HepG2 (cell line): ENCODE data around the gene ACO1. TPM values are rescaled to one million over a fixed set of nuclear protein-coding genes. Genes with fewer than 3 reads are reported as not detected.

Experiments used
- KAT7 ChIP-seq: IDR thresholded peaks from 2 replicates; pipeline ENCODE4 v1.6.1; 2018; ENCODE audit warnings: borderline replicate concordance, missing compliant biosample characterization
- MBNL3 ChIP-seq: fragments of 250-450 bp; sonication (Bioruptor Pico); conservative IDR thresholded peaks from 2 replicates; pipeline ENCODE4 v1.8.0; 2022; ENCODE audit warnings: mild to moderate bottlenecking, inconsistent platforms
- MLX ChIP-seq: IDR thresholded peaks from 2 replicates; pipeline ENCODE4 v1.6.1; 2016
- PBX3 ChIP-seq: sonication (generic); formaldehyde crosslinking; IDR thresholded peaks from 2 replicates; pipeline ENCODE4 v1.8.1; 2023; ENCODE audit warnings: missing genetic modification reagents, inconsistent platforms, borderline replicate concordance
- PLRG1 ChIP-seq: fragments of 450-650 bp; conservative IDR thresholded peaks from 2 replicates; pipeline ENCODE4 v1.6.1; 2016
- POLR2G ChIP-seq: fragments of 200-400 bp; formaldehyde crosslinking; IDR thresholded peaks from 2 replicates; pipeline ENCODE4 v1.6.1; 2018; ENCODE audit warnings: mild to moderate bottlenecking, low read depth, low read length, moderate library complexity
- RCOR2 ChIP-seq: IDR thresholded peaks from 2 replicates; pipeline ENCODE4 v1.6.1; 2016; ENCODE audit warnings: missing biosample characterization, missing genetic modification reagents
- RFXANK ChIP-seq: IDR thresholded peaks from 2 replicates; pipeline ENCODE4 v1.6.1; 2016
- SMC3 ChIP-seq: IDR thresholded peaks from 2 replicates; pipeline ENCODE4 v1.6.1; 2011; ENCODE audit warnings: low read length, improper control_type of control experiment
- SNAPC4 ChIP-seq: sonication (generic); formaldehyde crosslinking; IDR thresholded peaks from 2 replicates; pipeline ENCODE4 v1.4.0; 2020; ENCODE audit warnings: mild to moderate bottlenecking, missing genetic modification reagents
- SP4 ChIP-seq: sonication (generic); formaldehyde crosslinking; IDR thresholded peaks from 2 replicates; pipeline ENCODE4 v1.8.1; 2023; ENCODE audit warnings: mild to moderate bottlenecking, missing genetic modification reagents
- TEAD3 ChIP-seq: optimal IDR thresholded peaks from 2 replicates; pipeline ENCODE3; 2016; ENCODE audit warnings: borderline replicate concordance
- ZNF256 ChIP-seq: sonication (generic); formaldehyde crosslinking; conservative IDR thresholded peaks from 2 replicates; pipeline ENCODE4 v1.4.0; 2020; ENCODE audit warnings: missing genetic modification reagents
- ZNF282 ChIP-seq: fragments of 450-650 bp; IDR thresholded peaks from 2 replicates; pipeline ENCODE4 v1.6.1; 2018; ENCODE audit not compliant: partially characterized antibody
- ZNF335 ChIP-seq: sonication (generic); formaldehyde crosslinking; IDR thresholded peaks from 2 replicates; pipeline ENCODE4 v1.4.0; 2020; ENCODE audit warnings: missing genetic modification reagents
- ZNF678 ChIP-seq: sonication (generic); formaldehyde crosslinking; IDR thresholded peaks from 2 replicates; pipeline ENCODE4 v1.4.0; 2020; ENCODE audit warnings: mild to moderate bottlenecking, missing genetic modification reagents
- polyA plus RNA-seq, 8 experiments: library from polyadenylated mRNA; depleted of rRNA in 3 of 8; stranded (reverse) in 7 of 8; unstranded in 1 of 8; fragments of >200 nt; fragmentation: Illumina TruSeq in 4 of 8; extraction: Trizol in 4 of 8; gene quantifications; 2 replicates each; pipeline versions ENCODE4 v1.2.1 to v1.2.3, GENCODE V29; 2011 to 2016; ENCODE audit warnings: low read depth in 4 of 8, missing spikeins in 1 of 8, mixed read lengths in 1 of 8; ENCODE audit not compliant: insufficient read depth in 1 of 8
- total RNA-seq, 5 experiments: library from RNA; depleted of rRNA; stranded (reverse); fragments of >200 nt; fragmentation: Illumina TruSeq; extraction: Trizol; gene quantifications; 2 replicates each; pipeline ENCODE4 v1.2.3, GENCODE V29; 2016; ENCODE audit warnings: low read depth in 1 of 5
- TF ChIP-seq, protein P1 (sequence below): fragments of 450-650 bp; IDR thresholded peaks from 2 replicates; pipeline ENCODE4 v1.6.1; 2016
- TF ChIP-seq, protein P2 (sequence below): sonication (generic); formaldehyde crosslinking; IDR thresholded peaks from 2 replicates; pipeline ENCODE4 v1.9.0; 2021; ENCODE audit warnings: missing genetic modification reagents, borderline replicate concordance

Gene ACO1
- total and polyA plus RNA-seq, 2 of the 13 experiments (the other 11 are each of a cell fraction or from before 2014, with no cell fraction given) = 20.1 to 48.2 TPM

GRCh38 chr9:32384364-32385151 lies at the start of gene ACO1 (continued):
- TF ChIP-seq, protein P1, sequence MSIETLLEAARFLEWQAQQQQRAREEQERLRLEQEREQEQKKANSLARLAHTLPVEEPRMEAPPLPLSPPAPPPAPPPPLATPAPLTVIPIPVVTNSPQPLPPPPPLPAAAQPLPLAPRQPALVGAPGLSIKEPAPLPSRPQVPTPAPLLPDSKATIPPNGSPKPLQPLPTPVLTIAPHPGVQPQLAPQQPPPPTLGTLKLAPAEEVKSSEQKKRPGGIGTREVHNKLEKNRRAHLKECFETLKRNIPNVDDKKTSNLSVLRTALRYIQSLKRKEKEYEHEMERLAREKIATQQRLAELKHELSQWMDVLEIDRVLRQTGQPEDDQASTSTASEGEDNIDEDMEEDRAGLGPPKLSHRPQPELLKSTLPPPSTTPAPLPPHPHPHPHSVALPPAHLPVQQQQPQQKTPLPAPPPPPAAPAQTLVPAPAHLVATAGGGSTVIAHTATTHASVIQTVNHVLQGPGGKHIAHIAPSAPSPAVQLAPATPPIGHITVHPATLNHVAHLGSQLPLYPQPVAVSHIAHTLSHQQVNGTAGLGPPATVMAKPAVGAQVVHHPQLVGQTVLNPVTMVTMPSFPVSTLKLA = no peak
- TF ChIP-seq ZNF335 (CRISPR knock-in tag) (no peak), RCOR2 (CRISPR knock-in tag) (no peak), MBNL3 (CRISPR knock-in tag) (no peak), RFXANK (CRISPR knock-in tag) (0 out of 2 replicates have a peak, but pooled peaks have one; percentile 48), SP4 (CRISPR knock-in tag) (peak; percentile 100), KAT7 (CRISPR knock-in tag) (peak; percentile 86; the same call in 1 of the 2 replicates), PBX3 (no peak), ZNF282 (no peak), ZNF678 (CRISPR knock-in tag) (peak; percentile 46; the same call in 1 of the 2 replicates), SMC3 (no peak), POLR2G (peak; percentile 85), PLRG1 (no peak), ZNF256 (CRISPR knock-in tag) (no peak), TEAD3 (peak; percentile 32), MLX (CRISPR knock-in tag) (no peak), SNAPC4 (CRISPR knock-in tag) (no peak)
- TF ChIP-seq, protein P2, sequence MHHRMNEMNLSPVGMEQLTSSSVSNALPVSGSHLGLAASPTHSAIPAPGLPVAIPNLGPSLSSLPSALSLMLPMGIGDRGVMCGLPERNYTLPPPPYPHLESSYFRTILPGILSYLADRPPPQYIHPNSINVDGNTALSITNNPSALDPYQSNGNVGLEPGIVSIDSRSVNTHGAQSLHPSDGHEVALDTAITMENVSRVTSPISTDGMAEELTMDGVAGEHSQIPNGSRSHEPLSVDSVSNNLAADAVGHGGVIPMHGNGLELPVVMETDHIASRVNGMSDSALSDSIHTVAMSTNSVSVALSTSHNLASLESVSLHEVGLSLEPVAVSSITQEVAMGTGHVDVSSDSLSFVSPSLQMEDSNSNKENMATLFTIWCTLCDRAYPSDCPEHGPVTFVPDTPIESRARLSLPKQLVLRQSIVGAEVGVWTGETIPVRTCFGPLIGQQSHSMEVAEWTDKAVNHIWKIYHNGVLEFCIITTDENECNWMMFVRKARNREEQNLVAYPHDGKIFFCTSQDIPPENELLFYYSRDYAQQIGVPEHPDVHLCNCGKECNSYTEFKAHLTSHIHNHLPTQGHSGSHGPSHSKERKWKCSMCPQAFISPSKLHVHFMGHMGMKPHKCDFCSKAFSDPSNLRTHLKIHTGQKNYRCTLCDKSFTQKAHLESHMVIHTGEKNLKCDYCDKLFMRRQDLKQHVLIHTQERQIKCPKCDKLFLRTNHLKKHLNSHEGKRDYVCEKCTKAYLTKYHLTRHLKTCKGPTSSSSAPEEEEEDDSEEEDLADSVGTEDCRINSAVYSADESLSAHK (CRISPR knock-in tag) = no peak
